GM13976 (cell line): ENCODE data around the gene FAM3C.

Source experiments
- DNase-seq: peaks from one replicate; pipeline ENCODE4 v3.0.0; 2012; ENCODE audit warnings: low spot score
- in situ Hi-C: fragments of 300-500 bp; cut with MboI; formaldehyde crosslinking; loops from one replicate; pipeline ENCODE4 v1.12.0; 2022; ENCODE audit warnings: low sequenced_read_pairs, mixed read lengths, inconsistent platforms; ENCODE audit not compliant: unreplicated experiment
- TF ChIP-seq, protein P1 (sequence below): IDR thresholded peaks from 2 replicates; pipeline ENCODE4 v1.5.1; 2012; ENCODE audit warnings: borderline replicate concordance, mild to moderate bottlenecking; ENCODE audit not compliant: insufficient read depth; ENCODE audit errors: extremely low read depth, missing control alignments, control extremely low read depth

Gene FAM3C

DNA sequence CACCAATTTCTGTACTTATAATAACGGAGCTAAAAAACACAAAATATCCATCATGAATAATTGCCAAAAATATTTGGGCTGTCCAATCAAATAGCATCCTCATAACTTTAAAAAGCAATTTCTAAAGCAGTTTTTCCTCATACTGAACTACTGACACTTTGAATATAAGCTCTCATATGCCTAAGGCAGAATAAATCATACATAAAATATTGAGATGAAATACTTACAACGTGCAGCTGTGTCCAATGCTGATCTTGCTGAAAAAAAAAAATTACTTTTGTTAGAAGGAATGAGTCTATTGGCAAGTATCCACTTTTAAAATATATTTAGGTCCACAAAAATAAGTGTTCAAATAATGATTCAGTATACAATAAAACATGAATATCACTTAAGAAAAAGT lies 24.2 kb downstream of the FAM3C start:
- DNase-seq = no peak
- in situ Hi-C loops = no loop called here
- TF ChIP-seq, protein P1, sequence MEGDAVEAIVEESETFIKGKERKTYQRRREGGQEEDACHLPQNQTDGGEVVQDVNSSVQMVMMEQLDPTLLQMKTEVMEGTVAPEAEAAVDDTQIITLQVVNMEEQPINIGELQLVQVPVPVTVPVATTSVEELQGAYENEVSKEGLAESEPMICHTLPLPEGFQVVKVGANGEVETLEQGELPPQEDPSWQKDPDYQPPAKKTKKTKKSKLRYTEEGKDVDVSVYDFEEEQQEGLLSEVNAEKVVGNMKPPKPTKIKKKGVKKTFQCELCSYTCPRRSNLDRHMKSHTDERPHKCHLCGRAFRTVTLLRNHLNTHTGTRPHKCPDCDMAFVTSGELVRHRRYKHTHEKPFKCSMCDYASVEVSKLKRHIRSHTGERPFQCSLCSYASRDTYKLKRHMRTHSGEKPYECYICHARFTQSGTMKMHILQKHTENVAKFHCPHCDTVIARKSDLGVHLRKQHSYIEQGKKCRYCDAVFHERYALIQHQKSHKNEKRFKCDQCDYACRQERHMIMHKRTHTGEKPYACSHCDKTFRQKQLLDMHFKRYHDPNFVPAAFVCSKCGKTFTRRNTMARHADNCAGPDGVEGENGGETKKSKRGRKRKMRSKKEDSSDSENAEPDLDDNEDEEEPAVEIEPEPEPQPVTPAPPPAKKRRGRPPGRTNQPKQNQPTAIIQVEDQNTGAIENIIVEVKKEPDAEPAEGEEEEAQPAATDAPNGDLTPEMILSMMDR = no peak

DNA sequence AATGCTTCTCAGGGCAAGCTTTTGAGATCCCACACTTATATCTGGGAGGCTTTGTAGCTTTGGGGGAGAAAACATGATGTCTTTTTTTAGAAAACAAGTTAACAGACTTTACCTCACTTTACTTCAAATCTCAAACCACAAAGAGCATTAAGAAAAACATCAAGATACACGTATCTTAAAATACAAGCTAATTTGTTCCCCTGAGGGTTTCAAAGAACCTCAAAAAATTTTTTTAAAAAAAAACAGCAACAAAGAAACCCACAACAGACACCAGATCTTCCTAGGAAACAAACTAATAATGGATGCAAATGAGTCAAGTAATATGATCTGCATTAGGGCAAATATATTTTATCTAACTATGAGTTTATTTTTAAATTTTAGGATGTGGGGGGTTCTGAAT lies 24.7 kb downstream of the FAM3C start:
- TF ChIP-seq, protein P1 = no peak
- in situ Hi-C loops = no loop called here

DNA sequence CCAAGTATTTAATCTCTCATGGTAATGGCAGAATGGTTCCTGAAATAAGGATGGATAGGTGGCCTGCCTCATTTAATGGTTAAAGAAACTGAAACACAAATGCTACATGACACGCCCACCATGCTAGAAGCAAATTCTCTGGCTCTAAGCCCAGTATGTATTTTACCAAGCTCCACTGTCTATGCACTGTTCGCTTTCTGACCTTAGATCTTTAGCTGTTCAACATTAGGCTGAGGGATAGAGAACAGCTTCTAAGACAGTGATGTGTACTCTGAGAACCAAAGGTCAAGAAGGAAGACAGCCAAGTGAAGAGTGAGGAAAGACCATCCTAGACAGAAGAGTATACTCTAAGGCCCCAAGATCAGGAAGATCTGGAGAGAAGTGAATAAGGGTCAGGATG lies 26.6 kb downstream of the FAM3C start:
- TF ChIP-seq, protein P1 = no peak
- in situ Hi-C loops = loop anchor here (10.0 kb wide), 1 partner anchor 175 kb away; no protein-coding TSS in a partner anchor
- DNase-seq = peak; percentile 12

More for the DNA sequence above, 24.7 kb downstream of the FAM3C start:
- no peak for DNase-seq

DNA sequence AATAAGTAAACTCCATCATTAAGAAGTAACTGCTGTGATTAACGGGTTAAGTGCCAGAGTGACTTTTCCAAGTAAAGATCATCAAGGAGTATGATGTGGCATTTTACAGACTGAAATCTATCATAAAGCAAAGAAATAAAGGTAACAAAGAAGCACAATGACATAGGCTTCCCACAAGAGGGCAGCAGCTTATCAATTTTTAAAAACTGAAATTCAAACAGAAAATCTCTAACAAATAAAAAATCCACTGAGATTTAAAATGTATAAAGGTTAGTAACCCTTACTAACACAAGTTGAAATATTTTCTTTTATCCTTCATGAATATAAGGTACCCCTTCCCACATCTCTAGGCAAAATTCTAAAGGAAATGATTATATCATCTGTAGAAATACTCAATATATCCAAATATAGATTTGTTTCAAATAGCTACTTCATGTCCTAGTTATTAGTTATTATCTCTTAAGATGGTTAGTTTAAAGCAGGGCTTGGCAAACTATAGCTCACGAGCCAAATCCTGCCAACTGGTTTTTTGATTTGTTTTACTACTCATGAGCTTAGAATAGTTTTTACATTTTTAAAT lies 29.2 kb downstream of the FAM3C start:
- peak; percentile 24 for DNase-seq
- TF ChIP-seq, protein P1 = peak; percentile 21
- in situ Hi-C loops = loop anchor here (10.0 kb wide), 1 partner anchor 178 kb away; no protein-coding TSS in a partner anchor

DNA sequence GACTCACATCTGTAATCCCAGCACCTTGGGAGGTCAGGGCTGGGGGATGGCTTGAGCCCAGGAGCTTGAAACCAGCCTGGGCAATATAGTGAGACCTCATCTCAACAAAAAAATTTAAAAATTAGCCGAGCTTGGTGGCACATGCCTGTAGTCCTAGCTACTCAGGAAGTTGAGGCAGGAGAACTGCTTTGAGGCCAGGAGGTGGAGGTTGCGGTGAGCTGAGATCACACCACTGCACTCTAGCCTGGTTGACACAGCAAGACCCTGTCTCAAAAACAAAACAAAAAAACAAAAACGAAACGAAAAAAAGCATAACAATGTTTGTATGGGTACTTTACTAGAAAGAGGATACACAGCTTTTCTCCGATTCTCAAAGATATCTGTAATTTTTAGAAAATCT lies 35.5 kb downstream of the FAM3C start:
- in situ Hi-C loops = loop anchor here (10.0 kb wide), 1 partner anchor 184 kb away; no protein-coding TSS in a partner anchor
- no peak for DNase-seq
- TF ChIP-seq, protein P1 = no peak

DNA sequence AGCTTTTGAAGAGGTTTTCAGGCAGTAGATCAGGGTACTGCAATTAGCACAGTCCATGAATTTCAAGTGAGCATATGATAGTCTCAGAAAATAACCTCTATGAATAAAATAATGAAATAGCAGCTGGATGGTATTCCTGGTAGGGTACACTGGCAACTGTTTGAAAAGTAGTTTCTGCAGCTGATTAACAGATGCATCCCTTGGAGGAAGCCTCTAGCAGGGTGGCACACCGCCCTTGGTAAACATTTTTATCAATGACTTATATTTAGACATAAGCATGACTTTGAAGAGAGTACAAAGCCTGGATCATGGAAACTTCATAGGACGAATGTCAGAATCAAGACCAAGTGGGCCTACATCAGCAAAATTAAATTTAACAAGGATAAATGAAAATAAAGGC lies 40.5 kb downstream of the FAM3C start:
- no peak for DNase-seq
- TF ChIP-seq, protein P1 = no peak
- in situ Hi-C loops = no loop called here
